ENCODE measurements around the gene UTS2.

Gene UTS2

DNA sequence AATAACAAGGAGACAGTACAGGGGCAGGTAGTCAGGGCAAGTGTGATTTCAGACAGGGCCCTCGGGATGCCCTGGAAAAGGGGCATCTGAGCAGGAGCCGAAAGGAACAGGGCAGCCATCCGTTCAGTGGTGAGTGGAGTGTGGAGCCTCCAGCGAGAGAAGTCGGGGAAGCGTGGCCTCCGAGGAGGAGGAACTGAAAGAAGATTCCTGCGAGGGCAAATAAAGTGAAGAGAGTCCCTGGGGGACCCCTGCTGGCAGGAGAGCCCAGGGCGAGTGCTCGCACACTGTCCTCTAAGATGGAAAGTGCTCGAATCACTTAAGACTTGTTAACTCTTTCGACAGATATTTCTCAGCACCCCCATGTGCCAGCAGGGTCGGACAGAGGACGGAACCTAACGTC, 3.5 kb upstream of the UTS2 start:
- TF ChIP-seq, protein P1, sequence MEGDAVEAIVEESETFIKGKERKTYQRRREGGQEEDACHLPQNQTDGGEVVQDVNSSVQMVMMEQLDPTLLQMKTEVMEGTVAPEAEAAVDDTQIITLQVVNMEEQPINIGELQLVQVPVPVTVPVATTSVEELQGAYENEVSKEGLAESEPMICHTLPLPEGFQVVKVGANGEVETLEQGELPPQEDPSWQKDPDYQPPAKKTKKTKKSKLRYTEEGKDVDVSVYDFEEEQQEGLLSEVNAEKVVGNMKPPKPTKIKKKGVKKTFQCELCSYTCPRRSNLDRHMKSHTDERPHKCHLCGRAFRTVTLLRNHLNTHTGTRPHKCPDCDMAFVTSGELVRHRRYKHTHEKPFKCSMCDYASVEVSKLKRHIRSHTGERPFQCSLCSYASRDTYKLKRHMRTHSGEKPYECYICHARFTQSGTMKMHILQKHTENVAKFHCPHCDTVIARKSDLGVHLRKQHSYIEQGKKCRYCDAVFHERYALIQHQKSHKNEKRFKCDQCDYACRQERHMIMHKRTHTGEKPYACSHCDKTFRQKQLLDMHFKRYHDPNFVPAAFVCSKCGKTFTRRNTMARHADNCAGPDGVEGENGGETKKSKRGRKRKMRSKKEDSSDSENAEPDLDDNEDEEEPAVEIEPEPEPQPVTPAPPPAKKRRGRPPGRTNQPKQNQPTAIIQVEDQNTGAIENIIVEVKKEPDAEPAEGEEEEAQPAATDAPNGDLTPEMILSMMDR (IDR thresholded peaks at IDR 0.05), result no peak
- H3K27me3 ChIP-seq, result peaks cover 5% of the 10 kb centered on the region
- no peaks in the 10 kb centered on the region for H3K36me3 ChIP-seq
- H3K4me3 ChIP-seq (ENCODE audit: low read depth in 1 of 2, low read length in 1 of 2), result no peak overlapping the region
- no peaks in the 10 kb centered on the region for H3K4me1 ChIP-seq (ENCODE audit: control insufficient read depth in 1 of 2, insufficient read depth in 1 of 2, low read depth in 1 of 2, low read length in 1 of 2)
- H3K9me3 ChIP-seq, result no peaks in the 10 kb centered on the region
- no peak overlapping the region for H3K27ac ChIP-seq

GRCh38 chr1:7853684-7854026, 790 bp upstream of the UTS2 start:
- no peak overlapping the region for H3K27ac ChIP-seq
- no peak overlapping the region for H3K4me3 ChIP-seq (ENCODE audit: low read depth in 1 of 2, low read length in 1 of 2)
- no peaks in the 10 kb centered on the region for H3K9me3 ChIP-seq
- H3K36me3 ChIP-seq, result no peaks in the 10 kb centered on the region
- TF ChIP-seq, protein P1 (IDR thresholded peaks at IDR 0.05), result no peak
- H3K27me3 ChIP-seq, result peaks cover 12% of the 10 kb centered on the region
- H3K4me1 ChIP-seq (ENCODE audit: control insufficient read depth in 1 of 2, insufficient read depth in 1 of 2, low read depth in 1 of 2, low read length in 1 of 2), result no peaks in the 10 kb centered on the region

- peaks cover 12% of the 10 kb centered on the region for H3K27me3 ChIP-seq
- no peak overlapping the region for H3K4me3 ChIP-seq (ENCODE audit: low read depth in 1 of 2, low read length in 1 of 2)
- no peaks in the 10 kb centered on the region for H3K36me3 ChIP-seq
- no peaks in the 10 kb centered on the region for H3K9me3 ChIP-seq
- TF ChIP-seq, protein P1 (IDR thresholded peaks at IDR 0.05), result no peak
- no peaks in the 10 kb centered on the region for H3K4me1 ChIP-seq (ENCODE audit: control insufficient read depth in 1 of 2, insufficient read depth in 1 of 2, low read depth in 1 of 2, low read length in 1 of 2)
- H3K27ac ChIP-seq, result no peak overlapping the region
Observed at GRCh38 chr1:7850786-7851185, 2.1 kb downstream of the UTS2 start.

- H3K27ac ChIP-seq, result no peak overlapping the region
- H3K27me3 ChIP-seq, result peaks cover 12% of the 10 kb centered on the region
- TF ChIP-seq, protein P1 (IDR thresholded peaks at IDR 0.05), result no peak
- no peaks in the 10 kb centered on the region for H3K36me3 ChIP-seq
- no peaks in the 10 kb centered on the region for H3K4me1 ChIP-seq (ENCODE audit: control insufficient read depth in 1 of 2, insufficient read depth in 1 of 2, low read depth in 1 of 2, low read length in 1 of 2)
- H3K4me3 ChIP-seq (ENCODE audit: low read depth in 1 of 2, low read length in 1 of 2), result no peak overlapping the region
- no peaks in the 10 kb centered on the region for H3K9me3 ChIP-seq
Observed at GRCh38 chr1:7847599-7847998, 5.3 kb downstream of the UTS2 start.

DNA sequence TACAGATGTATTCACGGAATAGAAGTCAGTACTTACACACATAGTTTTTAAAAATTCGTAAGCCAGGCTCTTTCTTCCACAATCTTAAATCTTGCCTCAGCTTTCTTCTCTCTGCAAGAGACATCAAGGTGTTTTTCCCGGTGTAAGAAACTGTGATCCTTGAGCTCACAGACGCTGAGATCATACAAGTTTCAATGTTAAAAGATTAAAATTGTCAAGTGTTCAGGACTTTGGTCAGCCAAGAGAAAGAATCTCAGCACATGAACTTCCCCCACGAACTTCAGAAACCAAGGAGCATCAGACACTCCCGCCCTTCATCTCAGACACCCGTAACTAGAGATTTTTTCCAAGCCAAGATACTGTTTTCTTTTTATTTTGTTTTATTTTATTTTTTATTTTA, 6.2 kb downstream of the UTS2 start:
- no peak overlapping the region for H3K4me3 ChIP-seq (ENCODE audit: low read depth in 1 of 2, low read length in 1 of 2)

More for the DNA sequence above, 6.2 kb downstream of the UTS2 start:
- H3K4me1 ChIP-seq (ENCODE audit: control insufficient read depth in 1 of 2, insufficient read depth in 1 of 2, low read depth in 1 of 2, low read length in 1 of 2), result no peaks in the 10 kb centered on the region
- H3K27ac ChIP-seq, result no peak overlapping the region
- no peaks in the 10 kb centered on the region for H3K36me3 ChIP-seq
- peaks cover 10% of the 10 kb centered on the region for H3K27me3 ChIP-seq
- H3K9me3 ChIP-seq, result no peaks in the 10 kb centered on the region
- TF ChIP-seq, protein P1 (IDR thresholded peaks at IDR 0.05), result no peak
